Lower leg skin (tissue), 4 donors: ENCODE data around the gene PPM1E. TPM values are rescaled to one million over a fixed set of nuclear protein-coding genes. Genes with fewer than 3 reads are reported as not detected.

Experiments used
- DNase-seq, 2 donors: peaks; one replicate each; pipeline ENCODE4 v3.0.0-alpha.2; 2019; ENCODE audit warnings: low spot score in 2 of 2
- H3K4me3 ChIP-seq: fragments of 200-600 bp; sonication (generic); 2 replicates; pipeline ENCODE4 v1.5.1; 2017; ENCODE audit warnings: mild to moderate bottlenecking, low read depth; ENCODE audit not compliant: poor library complexity, severe bottlenecking
- CTCF ChIP-seq, 3 donors: fragments of 450-650 bp; IDR thresholded peaks; one replicate each; pipeline ENCODE4 v1.5.1; 2016; ENCODE audit warnings: antibody characterized with exemption in 3 of 3, mild to moderate bottlenecking in 3 of 3, moderate library complexity in 2 of 3
- POLR2A ChIP-seq, 2 donors: fragments of 450-650 bp; IDR thresholded peaks; one replicate each; pipeline ENCODE4 v1.6.1; 2016 to 2017; ENCODE audit warnings: antibody characterized with exemption in 2 of 2, mild to moderate bottlenecking in 1 of 2, moderate library complexity in 1 of 2
- WGBS, 2 donors: methylation state at CpG; one replicate each; pipeline ENCODE4 v1.1.5; 2018; 5-methylcytosine and 5-hydroxymethylcytosine counted together
- intact Hi-C: fragments of 100-400 bp; cut with DNase I; formaldehyde crosslinking; loops from one replicate; pipeline ENCODE4 v1.15.0; 2023; ENCODE audit warnings: low total_unique reads
- total RNA-seq, 4 donors: library from RNA; depleted of rRNA; stranded (reverse); fragments of >200 nt; gene quantifications; one replicate each; pipeline ENCODE4 v1.1.0, GENCODE V29; 2016

Gene PPM1E
- total RNA-seq, 4 donors from 2014 or later, result 0.06 to 0.21 (median 0.15) TPM; not detected in 1

GRCh38 chr17:58899191-58899590 lies 143.5 kb downstream of the PPM1E start:
- DNase-seq, result no peak
- intact Hi-C loops, result no loop called here
- no peak for TF ChIP-seq CTCF (IDR thresholded peaks at IDR 0.05)
- no peak for TF ChIP-seq POLR2A (IDR thresholded peaks at IDR 0.05)
- no peak overlapping the region for H3K4me3 ChIP-seq
- 83 to 92% methylated on average over 5 of the region's 5 CpGs for whole genome bisulfite sequencing, 2 donors

GRCh38 chr17:58902322-58902721 lies 146.7 kb downstream of the PPM1E start:
- intact Hi-C loops, result no loop called here
- WGBS, 2 donors, result 63 to 80% methylated on average over 1 of the region's 1 CpG

GRCh38 chr17:58911741-58912343 lies 156.2 kb downstream of the PPM1E start:
- intact Hi-C loops, result no loop called here
- H3K4me3 ChIP-seq, result no peak overlapping the region
- 84% methylated on average over 8 of the region's 8 CpGs for WGBS, 2 donors
- DNase-seq, result no peak
- no peak for TF ChIP-seq CTCF (IDR thresholded peaks at IDR 0.05)
- no peak for TF ChIP-seq POLR2A (IDR thresholded peaks at IDR 0.05)

More at GRCh38 chr17:58902322-58902721, 146.7 kb downstream of the PPM1E start:
- no peak overlapping the region for H3K4me3 ChIP-seq
- no peak for TF ChIP-seq CTCF (IDR thresholded peaks at IDR 0.05)
- no peak for TF ChIP-seq POLR2A (IDR thresholded peaks at IDR 0.05)
- DNase-seq, result no peak

GRCh38 chr17:58913552-58913951 lies 157.9 kb downstream of the PPM1E start:
- DNase-seq, result no peak
- no peak overlapping the region for H3K4me3 ChIP-seq
- intact Hi-C loops, result no loop called here
- no peak for TF ChIP-seq POLR2A (IDR thresholded peaks at IDR 0.05)
- TF ChIP-seq CTCF (IDR thresholded peaks at IDR 0.05), result no peak

GRCh38 chr17:58913971-58914769 lies 158.5 kb downstream of the PPM1E start:
- no peak overlapping the region for H3K4me3 ChIP-seq
- TF ChIP-seq POLR2A (IDR thresholded peaks at IDR 0.05) (no peak), CTCF (IDR thresholded peaks at IDR 0.05) (no peak)
- DNase-seq, result no peak
- WGBS, 2 donors, result 56 to 57% methylated on average over 2 of the region's 2 CpGs
- intact Hi-C loops, result no loop called here
